Testis (tissue), 2 donors: ENCODE results near the gene PHTF1.

Experiments used
- CTCF ChIP-seq, 3 experiments: fragments of 450-650 bp in 2 of 3; fragments of 200-600 bp in 1 of 3; sonication (generic) in 1 of 3; IDR thresholded peaks; one replicate each; pipeline ENCODE4 v1.5.1; 2016 to 2019; ENCODE audit warnings: antibody characterized with exemption in 3 of 3, mild to moderate bottlenecking in 2 of 3, moderate library complexity in 1 of 3
- POLR2A ChIP-seq: fragments of 450-650 bp; IDR thresholded peaks from one replicate; pipeline ENCODE4 v1.6.1; 2017; ENCODE audit warnings: antibody characterized with exemption, mild to moderate bottlenecking, moderate library complexity

- no peak for TF ChIP-seq CTCF (IDR thresholded peaks at IDR 0.05)
- TF ChIP-seq POLR2A: no peak
Observed at GRCh38 chr1:113769601-113769970, 10.3 kb upstream of the PHTF1 start.
